Lower leg skin (tissue), 4 donors: ENCODE data around the gene SESTD1. TPM values are rescaled to one million over a fixed set of nuclear protein-coding genes. Genes with fewer than 3 reads are reported as not detected.
"Not testable (repeated sequence)": the region's sequence is repeated elsewhere in the genome, so short reads cannot be mapped to it uniquely, and the experiment has no call there.

Experiments used
- DNase-seq, 2 donors: peaks; one replicate each; pipeline ENCODE4 v3.0.0-alpha.2; 2019; ENCODE audit warnings: low spot score in 2 of 2
- H3K4me3 ChIP-seq: fragments of 200-600 bp; sonication (generic); 2 replicates; pipeline ENCODE4 v1.5.1; 2017; ENCODE audit warnings: mild to moderate bottlenecking, low read depth; ENCODE audit not compliant: poor library complexity, severe bottlenecking
- POLR2A ChIP-seq, 2 donors: fragments of 450-650 bp; IDR thresholded peaks; one replicate each; pipeline ENCODE4 v1.6.1; 2016 to 2017; ENCODE audit warnings: antibody characterized with exemption in 2 of 2, mild to moderate bottlenecking in 1 of 2, moderate library complexity in 1 of 2
- WGBS, 2 donors: methylation state at CpG; one replicate each; pipeline ENCODE4 v1.1.5; 2018; 5-methylcytosine and 5-hydroxymethylcytosine counted together
- intact Hi-C: fragments of 100-400 bp; cut with DNase I; formaldehyde crosslinking; loops from one replicate; pipeline ENCODE4 v1.15.0; 2023; ENCODE audit warnings: low total_unique reads
- total RNA-seq, 4 donors: library from RNA; depleted of rRNA; stranded (reverse); fragments of >200 nt; gene quantifications; one replicate each; pipeline ENCODE4 v1.1.0, GENCODE V29; 2016
- TF ChIP-seq, protein P1 (sequence below), 3 donors: fragments of 450-650 bp; IDR thresholded peaks; one replicate each; pipeline ENCODE4 v1.5.1; 2016; ENCODE audit warnings: antibody characterized with exemption in 3 of 3, mild to moderate bottlenecking in 3 of 3, moderate library complexity in 2 of 3

SESTD1 gene
- total RNA-seq, 4 donors from 2014 or later: 8.7 to 22.9 (median 11.8) TPM

DNA sequence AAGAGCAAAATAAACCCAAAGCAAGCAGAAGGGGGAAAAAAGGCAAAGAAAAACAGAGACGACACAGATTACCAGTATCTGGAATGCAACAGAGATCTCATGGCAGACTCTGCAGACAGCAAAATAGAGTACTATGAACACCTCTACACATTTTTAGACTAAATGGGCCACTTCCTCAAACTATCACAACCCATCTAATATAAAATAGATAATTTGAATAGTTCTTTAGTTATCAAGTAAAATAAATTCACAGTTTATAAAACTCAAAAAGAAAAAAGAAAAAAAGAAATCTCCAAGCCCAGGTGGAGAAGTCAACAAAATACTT lies 16.6 kb downstream of the SESTD1 start:
- intact Hi-C loops: no loop called here
- WGBS, 2 donors: 77 to 80% methylated on average over 1 of the region's 1 CpG
- no peak for TF ChIP-seq POLR2A (IDR thresholded peaks at IDR 0.05)
- TF ChIP-seq, protein P1, sequence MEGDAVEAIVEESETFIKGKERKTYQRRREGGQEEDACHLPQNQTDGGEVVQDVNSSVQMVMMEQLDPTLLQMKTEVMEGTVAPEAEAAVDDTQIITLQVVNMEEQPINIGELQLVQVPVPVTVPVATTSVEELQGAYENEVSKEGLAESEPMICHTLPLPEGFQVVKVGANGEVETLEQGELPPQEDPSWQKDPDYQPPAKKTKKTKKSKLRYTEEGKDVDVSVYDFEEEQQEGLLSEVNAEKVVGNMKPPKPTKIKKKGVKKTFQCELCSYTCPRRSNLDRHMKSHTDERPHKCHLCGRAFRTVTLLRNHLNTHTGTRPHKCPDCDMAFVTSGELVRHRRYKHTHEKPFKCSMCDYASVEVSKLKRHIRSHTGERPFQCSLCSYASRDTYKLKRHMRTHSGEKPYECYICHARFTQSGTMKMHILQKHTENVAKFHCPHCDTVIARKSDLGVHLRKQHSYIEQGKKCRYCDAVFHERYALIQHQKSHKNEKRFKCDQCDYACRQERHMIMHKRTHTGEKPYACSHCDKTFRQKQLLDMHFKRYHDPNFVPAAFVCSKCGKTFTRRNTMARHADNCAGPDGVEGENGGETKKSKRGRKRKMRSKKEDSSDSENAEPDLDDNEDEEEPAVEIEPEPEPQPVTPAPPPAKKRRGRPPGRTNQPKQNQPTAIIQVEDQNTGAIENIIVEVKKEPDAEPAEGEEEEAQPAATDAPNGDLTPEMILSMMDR (IDR thresholded peaks at IDR 0.05): no peak
- DNase-seq: no peak
- H3K4me3 ChIP-seq: no peak overlapping the region

DNA sequence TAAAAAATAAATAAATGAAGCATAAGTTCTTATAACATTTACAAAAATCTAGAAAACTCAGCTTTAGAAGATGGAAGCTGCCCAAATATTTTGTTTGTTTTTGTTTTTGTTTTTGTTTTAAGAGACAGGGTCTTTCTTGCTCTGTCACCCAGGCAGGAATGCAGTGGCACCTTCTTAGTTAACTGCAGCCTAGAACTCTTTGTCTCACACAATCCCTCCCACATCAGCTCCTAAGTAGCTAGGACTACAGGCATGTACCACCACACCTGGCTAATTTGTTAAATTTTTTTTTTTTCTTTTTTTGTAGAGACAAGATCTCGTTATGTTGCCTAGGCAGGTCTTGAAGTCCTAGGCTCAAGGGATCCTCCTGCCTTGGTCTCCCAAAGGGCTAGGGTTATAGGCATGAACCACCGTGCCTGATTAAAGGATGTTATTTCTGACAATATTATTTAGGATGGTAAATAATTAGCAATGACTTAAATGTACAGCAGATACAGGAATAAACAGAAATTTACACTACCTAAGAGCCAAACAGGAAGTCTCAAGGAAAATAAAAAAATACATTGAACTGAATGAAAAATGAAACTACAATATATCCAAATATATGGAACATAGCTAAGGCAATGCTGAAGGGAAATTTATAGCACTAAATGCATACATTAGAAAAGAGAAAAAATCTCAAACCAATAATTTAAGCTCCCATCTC lies 17.2 kb downstream of the SESTD1 start:
- intact Hi-C loops: no loop called here
- no peak for TF ChIP-seq POLR2A (IDR thresholded peaks at IDR 0.05)
- TF ChIP-seq, protein P1 (IDR thresholded peaks at IDR 0.05): no peak
- H3K4me3 ChIP-seq: no peak overlapping the region
- DNase-seq: no peak
- 85% methylated on average over 2 of the region's 2 CpGs for WGBS, 2 donors

DNA sequence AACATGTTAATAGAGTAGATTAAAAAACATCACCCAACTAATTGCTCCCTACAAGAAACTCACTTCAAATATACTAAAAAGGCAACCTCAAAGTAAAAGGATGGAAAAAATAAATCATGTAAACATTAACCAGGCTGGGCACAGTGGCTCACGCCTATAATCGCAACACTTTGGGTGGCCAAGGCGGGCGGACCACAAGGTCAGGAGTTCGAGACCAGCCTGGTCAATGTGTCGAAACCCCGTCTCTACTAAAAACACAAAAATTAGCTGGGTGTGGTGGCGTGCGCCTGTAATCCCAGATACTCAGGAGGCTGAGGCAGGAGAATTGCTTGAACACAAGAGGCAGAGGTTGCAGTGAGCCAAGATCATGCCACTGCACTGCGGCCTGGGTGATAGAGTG lies 18.8 kb downstream of the SESTD1 start:
- H3K4me3 ChIP-seq, intact Hi-C loops, DNase-seq: not testable (repeated sequence)
- WGBS, 2 donors: 91 to 94% methylated on average over 10 of the region's 10 CpGs

DNA sequence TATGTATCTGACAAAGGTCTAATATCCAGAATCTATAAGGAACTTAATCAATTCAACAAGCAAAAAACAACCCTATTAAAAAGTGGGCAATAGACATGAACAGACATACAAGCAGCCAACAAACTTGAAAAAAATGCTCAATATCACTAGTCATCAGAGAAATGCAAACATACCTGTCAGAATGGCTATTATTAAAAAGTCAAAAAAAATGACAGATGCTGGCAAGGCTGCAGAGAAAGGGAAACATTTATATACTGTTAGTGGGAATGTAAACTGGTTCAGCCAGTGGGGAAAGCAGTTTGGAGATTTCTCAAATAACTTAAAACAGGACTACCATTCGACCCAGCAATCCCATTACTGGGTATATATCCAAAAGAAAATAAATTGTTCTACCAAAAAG lies 21.6 kb downstream of the SESTD1 start:
- H3K4me3 ChIP-seq: no peak overlapping the region
- TF ChIP-seq POLR2A (IDR thresholded peaks at IDR 0.05): no peak
- TF ChIP-seq, protein P1 (IDR thresholded peaks at IDR 0.05): no peak
- intact Hi-C loops: no loop called here
- WGBS, 2 donors: 47 to 54% methylated on average over 1 of the region's 1 CpG
- DNase-seq: no peak

DNA sequence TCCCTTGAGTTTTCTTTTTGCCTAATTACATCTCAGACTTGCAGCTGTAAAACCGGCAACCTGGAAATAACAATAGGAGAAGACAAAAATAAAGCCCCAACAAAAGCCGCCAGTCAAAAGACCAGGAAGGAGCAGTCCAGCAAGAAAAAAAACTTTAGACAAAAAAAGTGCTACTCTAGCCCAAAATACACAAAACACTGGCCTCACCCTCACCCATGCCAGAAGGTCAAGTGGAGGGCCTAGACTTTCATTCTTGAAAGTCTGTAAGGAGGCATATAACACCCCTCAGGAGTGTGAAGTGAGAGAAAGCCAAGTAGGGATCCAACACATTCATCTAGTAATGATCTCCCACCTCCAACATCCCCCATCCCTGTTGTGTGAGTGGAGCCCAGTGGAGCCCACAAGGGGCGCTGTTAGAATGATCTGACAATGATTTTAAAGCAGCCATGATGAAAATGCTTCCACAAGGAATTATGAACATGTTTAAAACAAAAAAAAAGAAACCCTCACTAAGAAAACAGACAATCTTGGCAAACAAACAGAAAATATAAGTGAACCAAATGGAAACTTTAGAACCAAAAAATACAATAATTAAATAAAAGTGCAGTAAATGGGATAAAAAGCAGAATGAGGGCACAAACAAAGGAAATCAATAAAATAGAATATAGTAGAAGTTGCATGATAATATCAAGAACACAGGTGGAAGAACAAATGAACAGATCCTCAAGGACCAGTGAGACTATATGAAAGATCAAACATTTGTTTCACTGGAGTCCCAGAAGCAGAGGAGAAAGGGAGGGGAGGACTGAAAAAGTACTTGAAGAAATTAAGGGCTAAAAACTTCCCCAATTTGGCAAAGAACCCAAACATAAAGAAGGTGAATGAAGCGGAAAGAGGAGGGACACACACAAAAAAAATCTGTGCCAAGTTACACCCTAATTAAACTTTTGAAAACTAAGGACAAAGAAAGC lies 23.9 kb downstream of the SESTD1 start:
- no peak for TF ChIP-seq POLR2A (IDR thresholded peaks at IDR 0.05)
- TF ChIP-seq, protein P1 (IDR thresholded peaks at IDR 0.05): no peak
- no peak for DNase-seq
- intact Hi-C loops: no loop called here
- H3K4me3 ChIP-seq: no peak overlapping the region
- 82 to 84% methylated on average over 4 of the region's 4 CpGs for WGBS, 2 donors

DNA sequence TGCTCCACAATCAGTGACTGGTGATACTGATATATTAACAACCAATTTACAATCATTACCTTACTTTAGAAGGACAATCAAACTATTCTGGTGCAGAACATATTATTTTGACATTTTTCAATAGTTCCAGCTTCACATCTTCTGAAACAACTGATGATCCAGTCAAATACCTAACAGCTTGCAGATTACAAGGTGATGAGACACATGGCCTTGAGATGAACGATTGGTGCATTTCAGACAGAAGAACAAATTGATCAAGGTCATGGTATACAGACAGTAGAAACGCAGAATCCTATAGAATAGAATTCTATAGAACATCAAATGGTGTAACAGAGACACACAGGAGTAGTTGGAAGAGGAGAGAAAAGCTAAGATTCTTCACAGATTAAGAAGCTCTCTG lies 24.8 kb downstream of the SESTD1 start:
- H3K4me3 ChIP-seq: no peak overlapping the region
- 70 to 77% methylated on average over 2 of the region's 2 CpGs for WGBS, 2 donors
- intact Hi-C loops: no loop called here
- TF ChIP-seq, protein P1 (IDR thresholded peaks at IDR 0.05): no peak
- TF ChIP-seq POLR2A (IDR thresholded peaks at IDR 0.05): no peak
- DNase-seq: no peak
